Adrenal gland (tissue), 12 donors: ENCODE data around the gene CAMTA1. TPM values are rescaled to one million over a fixed set of nuclear protein-coding genes. Genes with fewer than 3 reads are reported as not detected.

Experiments
- DNase-seq, 7 donors: peaks; one replicate each; pipeline ENCODE4 v3.0.0-alpha.2; 2019 to 2020
- H3K27ac ChIP-seq, 5 donors: fragments of 200-600 bp; sonication (generic) in 4 of 5; 1 replicate in 3 of 5; 2 replicates in 2 of 5; pipeline versions ENCODE4 v1.5.1 to v1.8.0; 2016 to 2020; ENCODE audit warnings: mild to moderate bottlenecking in 1 of 5
- H3K27me3 ChIP-seq: fragments of 200-600 bp; 2 replicates; pipeline ENCODE4 v1.8.0; 2021
- H3K36me3 ChIP-seq, 2 donors: fragments of 200-600 bp; replicated peaks in 1 of 2; 1 replicate in 1 of 2; 2 replicates in 1 of 2; pipeline versions ENCODE4 v1.5.1 to v1.8.0; 2018 to 2022
- H3K4me1 ChIP-seq, 2 donors: fragments of 200-600 bp; replicated peaks in 1 of 2; 1 replicate in 1 of 2; 2 replicates in 1 of 2; pipeline versions ENCODE4 v1.5.1 to v1.8.0; 2018 to 2021
- H3K4me3 ChIP-seq, 4 donors: fragments of 200-600 bp; sonication (generic) in 3 of 4; one replicate each; pipeline ENCODE4 v1.5.1; 2016 to 2018
- H3K9me3 ChIP-seq, 3 donors: fragments of 200-600 bp; sonication (generic) in 1 of 3; replicated peaks in 1 of 3; 1 replicate in 2 of 3; 2 replicates in 1 of 3; pipeline versions ENCODE4 v1.5.1 to v1.8.0; 2016 to 2021
- POLR2A ChIP-seq, 2 donors: fragments of 450-650 bp; IDR thresholded peaks; one replicate each; pipeline ENCODE4 v1.6.1; 2017; ENCODE audit warnings: antibody characterized with exemption in 2 of 2, mild to moderate bottlenecking in 2 of 2, moderate library complexity in 1 of 2
- WGBS, 4 donors: extraction: QIAGEN DNeasy Blood & Tissue Kit in 2 of 4; methylation state at CpG; one replicate each; pipeline versions ENCODE4 v1.1.5 to v1.1.7; 2013 to 2017; 5-methylcytosine and 5-hydroxymethylcytosine counted together
- intact Hi-C, 2 donors: fragments of 100-400 bp; cut with DNase I; formaldehyde crosslinking; loops; one replicate each; pipeline versions ENCODE4 v1.14.1 to v1.15.0; 2022 to 2023
- polyA plus RNA-seq, 3 donors: library from polyadenylated mRNA; stranded (reverse); fragments of 200-250 nt in 2 of 3; fragments of 350-450 nt in 1 of 3; fragmentation: Illumina TruSeq in 1 of 3; extraction: RNeasy Lipid Tissue Mini Kit (QIAGEN cat#74804) in 1 of 3; gene quantifications; one replicate each; pipeline ENCODE4 v1.2.3, GENCODE V29; 2013 to 2014
- total RNA-seq, 9 donors: library from RNA; depleted of rRNA in 4 of 9; stranded (reverse); fragments of >200 nt in 4 of 9; fragments of 120-200 nt in 1 of 9; fragmentation: NEBNext Ultra II Directional in 1 of 9; extraction: Animal tissue kit (Norgen Biotek cat#: 25700) in 1 of 9; gene quantifications; one replicate each; pipeline versions ENCODE4 v1.1.0 to v1.2.4, GENCODE V29; 2013 to 2023
- TF ChIP-seq, protein P1 (sequence below), 6 experiments: fragments of 450-650 bp in 4 of 6; fragments of 200-600 bp in 2 of 6; sonication (generic) in 1 of 6; IDR thresholded peaks; 1 replicate in 5 of 6; 2 replicates in 1 of 6; pipeline versions ENCODE4 v1.5.1 to v1.8.0; 2016 to 2021; ENCODE audit warnings: antibody characterized with exemption in 6 of 6, mild to moderate bottlenecking in 2 of 6, moderate library complexity in 1 of 6
- donor health status: healthy with polysubstance abuse.
- donor health status: Bipolar disorder and iron deficiency.
- donor health status: DM: yes; HTN: yes; CAD: no.
- donor health status: DM: no; HTN: no; CAD: no.
- donor health status: DM: no; HTN: no; CAD: no.
- donor health status: DM: yes; HTN: yes; CAD: no.

Gene CAMTA1
- total and polyA plus RNA-seq, 12 donors, result 62.9 to 141 (median 96.9) TPM

DNA sequence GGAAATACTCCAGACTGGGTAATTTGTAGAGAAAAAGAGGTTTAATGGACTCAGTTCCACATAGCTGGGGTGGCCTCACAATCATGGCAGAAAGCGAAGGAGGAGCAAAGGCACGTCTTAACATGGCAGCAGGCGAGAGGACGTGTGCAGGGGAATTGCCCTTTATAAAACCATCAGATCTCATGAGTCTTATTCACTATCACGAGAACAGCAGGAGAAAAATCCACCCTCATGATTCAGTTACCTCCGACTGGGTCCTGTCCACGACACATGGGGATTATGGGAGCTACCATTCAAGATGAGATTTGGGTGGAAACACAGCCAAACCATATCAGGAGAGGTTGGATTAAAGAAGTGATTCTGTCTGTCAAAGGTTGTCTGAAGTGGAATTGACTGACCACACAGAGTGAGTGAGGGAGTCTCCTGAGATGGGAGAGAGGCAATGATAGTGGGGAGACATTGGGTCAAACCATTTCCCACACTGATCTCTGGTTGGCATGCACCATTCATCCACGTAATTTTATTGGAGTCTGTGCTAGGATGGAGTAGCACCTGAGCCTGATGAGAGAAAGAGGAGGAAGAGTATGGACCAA, 927.6 kb downstream of the CAMTA1 start:
- 75 to 90% (median 86%) methylated on average over 8 of the region's 8 CpGs for WGBS, 4 donors
- intact Hi-C loops, result no loop called here
- TF ChIP-seq, protein P1, sequence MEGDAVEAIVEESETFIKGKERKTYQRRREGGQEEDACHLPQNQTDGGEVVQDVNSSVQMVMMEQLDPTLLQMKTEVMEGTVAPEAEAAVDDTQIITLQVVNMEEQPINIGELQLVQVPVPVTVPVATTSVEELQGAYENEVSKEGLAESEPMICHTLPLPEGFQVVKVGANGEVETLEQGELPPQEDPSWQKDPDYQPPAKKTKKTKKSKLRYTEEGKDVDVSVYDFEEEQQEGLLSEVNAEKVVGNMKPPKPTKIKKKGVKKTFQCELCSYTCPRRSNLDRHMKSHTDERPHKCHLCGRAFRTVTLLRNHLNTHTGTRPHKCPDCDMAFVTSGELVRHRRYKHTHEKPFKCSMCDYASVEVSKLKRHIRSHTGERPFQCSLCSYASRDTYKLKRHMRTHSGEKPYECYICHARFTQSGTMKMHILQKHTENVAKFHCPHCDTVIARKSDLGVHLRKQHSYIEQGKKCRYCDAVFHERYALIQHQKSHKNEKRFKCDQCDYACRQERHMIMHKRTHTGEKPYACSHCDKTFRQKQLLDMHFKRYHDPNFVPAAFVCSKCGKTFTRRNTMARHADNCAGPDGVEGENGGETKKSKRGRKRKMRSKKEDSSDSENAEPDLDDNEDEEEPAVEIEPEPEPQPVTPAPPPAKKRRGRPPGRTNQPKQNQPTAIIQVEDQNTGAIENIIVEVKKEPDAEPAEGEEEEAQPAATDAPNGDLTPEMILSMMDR (IDR thresholded peaks at IDR 0.05), result no peak
- no peak for TF ChIP-seq POLR2A (IDR thresholded peaks at IDR 0.05)

DNA sequence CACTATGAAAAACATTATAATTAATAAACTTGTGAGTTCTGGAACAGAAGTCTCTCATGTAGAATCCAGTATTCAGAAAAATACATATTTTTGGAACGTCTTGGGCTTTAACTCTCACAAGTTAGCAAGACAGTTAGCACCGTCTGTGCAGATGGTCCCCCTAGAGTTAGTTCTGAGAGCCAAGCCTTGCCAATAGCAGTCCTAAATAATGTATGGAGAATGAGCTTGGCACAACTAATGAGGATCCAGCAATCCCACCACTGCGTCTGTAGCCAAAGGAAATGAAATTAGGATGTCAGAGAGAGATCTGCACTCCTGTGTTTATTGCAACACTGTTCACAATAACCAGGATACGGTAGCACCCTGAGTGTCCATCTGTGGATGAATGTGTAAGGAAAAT, 931.3 kb downstream of the CAMTA1 start:
- Histone ChIP-seq H3K4me3 (no peak overlapping the region), H3K4me1 (no peaks in the 10 kb centered on the region), H3K27me3 (no peaks in the 10 kb centered on the region), H3K9me3 (no peaks in the 10 kb centered on the region), H3K36me3 (no peaks in the 10 kb centered on the region), H3K27ac (no peak overlapping the region)
- 60 to 84% (median 77%) methylated on average over 4 of the region's 4 CpGs for WGBS, 4 donors
- TF ChIP-seq, protein P1 (IDR thresholded peaks at IDR 0.05), result no peak
- TF ChIP-seq POLR2A (IDR thresholded peaks at IDR 0.05), result no peak
- DNase-seq, result no peak
- intact Hi-C loops, result no loop called here

More for the DNA sequence above, 927.6 kb downstream of the CAMTA1 start:
- no peaks in the 10 kb centered on the region for H3K9me3 ChIP-seq
- H3K36me3 ChIP-seq, result no peaks in the 10 kb centered on the region
- no peak overlapping the region for H3K4me3 ChIP-seq
- no peak overlapping the region for H3K27ac ChIP-seq
- H3K27me3 ChIP-seq, result no peaks in the 10 kb centered on the region
- no peaks in the 10 kb centered on the region for H3K4me1 ChIP-seq
- no peak for DNase-seq

DNA sequence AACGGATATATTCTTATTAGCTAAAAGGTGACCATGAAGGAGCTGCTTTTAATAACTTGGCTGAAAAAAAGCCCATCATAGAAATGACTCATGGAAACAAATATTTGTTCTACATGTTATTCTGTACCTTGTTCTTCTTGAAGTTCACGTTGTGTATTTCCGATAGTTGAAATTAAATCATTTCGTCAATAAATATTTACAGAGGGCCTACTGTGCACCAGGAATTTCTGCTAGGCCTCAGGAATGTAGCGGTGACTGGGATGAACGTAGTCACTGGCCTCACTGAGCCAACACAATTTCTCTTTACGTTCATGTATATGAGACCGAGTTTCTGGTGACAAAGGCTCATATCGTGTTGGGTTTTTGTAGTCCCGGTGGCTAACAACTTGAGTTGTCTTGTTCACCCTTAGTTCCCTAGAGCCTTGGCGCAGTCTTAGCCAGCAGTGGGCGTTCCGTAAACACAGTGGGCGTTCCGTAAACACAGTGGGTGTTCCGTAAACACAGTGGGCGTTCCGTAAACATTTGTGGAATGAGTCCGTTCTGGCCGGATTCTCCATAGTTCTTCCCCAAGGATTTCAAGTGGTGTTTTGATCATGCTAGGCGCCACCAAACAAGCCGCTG, 932.6 kb downstream of the CAMTA1 start:
- Histone ChIP-seq H3K9me3 (no peaks in the 10 kb centered on the region), H3K27me3 (no peaks in the 10 kb centered on the region), H3K36me3 (no peaks in the 10 kb centered on the region), H3K27ac (no peak overlapping the region), H3K4me1 (no peaks in the 10 kb centered on the region), H3K4me3 (no peak overlapping the region)
- 78 to 82% (median 80%) methylated on average over 22 of the region's 22 CpGs for WGBS, 4 donors
- intact Hi-C loops, result no loop called here
- no peak for DNase-seq
- TF ChIP-seq, protein P1 (IDR thresholded peaks at IDR 0.05), result no peak
- no peak for TF ChIP-seq POLR2A (IDR thresholded peaks at IDR 0.05)

DNA sequence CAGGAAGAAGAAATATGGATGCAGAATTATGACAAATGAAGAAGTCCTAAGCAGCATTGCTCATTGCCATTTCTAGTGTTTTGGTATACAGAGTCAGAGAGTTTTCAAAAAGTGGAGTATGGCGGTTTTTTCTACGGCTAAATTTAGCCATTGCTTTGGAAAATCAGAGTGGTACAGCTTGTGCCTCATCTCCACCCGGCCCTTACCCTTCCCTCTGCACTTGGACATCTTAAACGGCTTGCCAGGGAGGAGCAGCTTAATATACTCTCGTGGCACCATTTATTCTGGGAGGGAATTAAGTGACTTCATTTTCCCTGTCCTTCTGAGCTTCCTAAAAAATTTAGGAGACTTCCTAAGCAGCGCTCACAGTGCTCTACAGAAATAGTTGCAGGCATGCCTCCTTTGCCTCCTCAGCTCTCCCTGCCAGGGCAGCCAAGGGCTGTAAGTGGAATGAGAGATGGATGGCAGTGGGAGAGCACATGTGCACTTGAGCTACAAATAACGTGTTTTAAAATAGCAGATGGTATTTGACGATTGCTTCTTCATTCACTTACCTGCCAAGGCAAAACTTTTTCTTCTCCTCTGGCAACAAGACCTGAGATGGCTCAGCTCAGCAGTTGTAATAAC, 934.3 kb downstream of the CAMTA1 start:
- no peak for TF ChIP-seq POLR2A (IDR thresholded peaks at IDR 0.05)
- TF ChIP-seq, protein P1 (IDR thresholded peaks at IDR 0.05), result no peak

More for the DNA sequence above, 934.3 kb downstream of the CAMTA1 start:
- DNase-seq, result no peak
- Histone ChIP-seq H3K27ac (no peak overlapping the region), H3K9me3 (no peaks in the 10 kb centered on the region), H3K27me3 (no peaks in the 10 kb centered on the region), H3K4me3 (no peak overlapping the region), H3K36me3 (no peaks in the 10 kb centered on the region), H3K4me1 (no peaks in the 10 kb centered on the region)
- intact Hi-C loops, result no loop called here
- WGBS, 4 donors, result 67 to 80% (median 78%) methylated on average over 8 of the region's 8 CpGs
